GM12864 (cell line): Measurements from ENCODE around the gene ST6GALNAC6.

Source experiments
- DNase-seq: peaks from one replicate; pipeline ENCODE4 v3.0.0-alpha.2; 2011; ENCODE audit warnings: low read depth
- H3K4me3 ChIP-seq: 2 replicates; pipeline ENCODE4 v1.5.1; 2011; ENCODE audit warnings: mild to moderate bottlenecking, low read depth, low read length, control low read depth
- CTCF ChIP-seq: IDR thresholded peaks from 2 replicates; pipeline ENCODE4 v1.5.1; 2011; ENCODE audit warnings: low read depth, mild to moderate bottlenecking, moderate library complexity, low read length, control low read depth, inconsistent platforms; ENCODE audit errors: missing control alignments

ST6GALNAC6 gene

GRCh38 chr9:127934248-127934647 is 34.8 kb upstream of the ST6GALNAC6 start:
- TF ChIP-seq CTCF: peak; percentile 6
- no peak overlapping the region for H3K4me3 ChIP-seq
- no peak for DNase-seq

- H3K4me3 ChIP-seq: peak overlapping the region; percentile 57
- DNase-seq: no peak
- TF ChIP-seq CTCF: no peak
These were observed 31.9 kb upstream of the ST6GALNAC6 start for GRCh38 chr9:127931092-127931881.

- H3K4me3 ChIP-seq: peak within 1 kb of the TSS; percentile 57
- DNase-seq: no peak
- TF ChIP-seq CTCF: no peak
These were observed 31.1 kb upstream of the ST6GALNAC6 start, which contains the start of gene PIP5KL1 for GRCh38 chr9:127930231-127931091. TSS of gene PIP5KL1 (minus strand) at chr9:127930777. CDS start at chr9:127930752, 25 bp downstream.

- H3K4me3 ChIP-seq: no peak overlapping the region
- no peak for DNase-seq
- TF ChIP-seq CTCF: no peak
These were observed 30.2 kb upstream of the ST6GALNAC6 start for GRCh38 chr9:127929625-127929979.

GRCh38 chr9:127928676-127929624 is 29.5 kb upstream of the ST6GALNAC6 start:
- no peak for DNase-seq
- H3K4me3 ChIP-seq: no peak overlapping the region
- TF ChIP-seq CTCF: no peak

- TF ChIP-seq CTCF: no peak
- no peak overlapping the region for H3K4me3 ChIP-seq
- no peak for DNase-seq
These were observed 28.7 kb upstream of the ST6GALNAC6 start for GRCh38 chr9:127927988-127928675.
